ENCODE measurements around the gene AP3M1.
"Not testable (repeated sequence)": the region's sequence is repeated elsewhere in the genome, so short reads cannot be mapped to it uniquely, and the experiment has no call there.

AP3M1 gene

DNA sequence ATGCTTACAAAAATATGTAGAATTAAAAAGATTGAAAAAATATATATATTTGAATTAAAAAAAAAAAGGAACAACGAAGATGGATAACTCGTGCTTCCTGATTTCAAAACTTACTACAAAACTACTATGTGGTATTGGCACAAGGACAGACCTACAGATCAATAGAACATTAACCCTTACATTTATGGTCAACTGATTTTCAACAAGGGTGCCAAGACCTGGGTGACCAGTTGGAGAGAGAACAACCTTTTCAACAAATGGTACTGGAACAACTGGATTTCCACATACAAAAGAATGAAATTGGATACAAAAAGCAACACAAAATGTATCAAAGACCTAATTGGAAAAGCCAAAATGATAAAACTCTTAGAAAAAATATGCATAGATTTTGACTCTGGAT, 10.1 kb downstream of the AP3M1 start:
- H3K27ac ChIP-seq (ENCODE audit: low read depth, low read length): no peak overlapping the region
- no peak overlapping the region for H3K18ac ChIP-seq (ENCODE audit: low read length)
- H2AFZ ChIP-seq (ENCODE audit: insufficient read depth, low read length, poor library complexity): no peak overlapping the region
- H4K91ac ChIP-seq (ENCODE audit: low read depth, low read length): no peak overlapping the region
- peaks cover 8 to 13% of the 10 kb centered on the region in 2 experiments for H3K36me3 ChIP-seq (ENCODE audit: control insufficient read depth in 1 of 2, insufficient read depth in 2 of 2, low read length in 2 of 2)
- no peak overlapping the region for H2BK120ac ChIP-seq (ENCODE audit: insufficient read depth, low read length, poor library complexity)
- no CpG with 5 or more reads among the region's 2 CpGs for WGBS (ENCODE audit: extremely low coverage, insufficient coverage, insufficient read length)
- H3K79me1 ChIP-seq (ENCODE audit: low read length): no peaks in the 10 kb centered on the region
- no peak overlapping the region for H3K14ac ChIP-seq (ENCODE audit: low read length)
- no peak overlapping the region for H4K12ac ChIP-seq (ENCODE audit: low read depth, low read length)
- no peak overlapping the region for H4K8ac ChIP-seq (ENCODE audit: low read depth, low read length)
- no peaks in the 10 kb centered on the region for H3K79me2 ChIP-seq (ENCODE audit: control insufficient read depth, insufficient read depth, low read length, poor library complexity)
- H2BK12ac ChIP-seq (ENCODE audit: low read length): no peak overlapping the region
- no peak overlapping the region for H2BK5ac ChIP-seq (ENCODE audit: low read depth, low read length, poor library complexity)
- no peak overlapping the region for H3K23ac ChIP-seq (ENCODE audit: low read length)
- no peak for DNase-seq
- H3K4ac ChIP-seq (ENCODE audit: low read depth, low read length): no peak overlapping the region
- no peaks in the 10 kb centered on the region for H3K9me3 ChIP-seq (ENCODE audit: insufficient read depth, low read depth, low read length)
- H3K4me2 ChIP-seq (ENCODE audit: low read length): no peak overlapping the region
- no peak overlapping the region for H3K9ac ChIP-seq (ENCODE audit: low read length)
- no peak overlapping the region for H2AK5ac ChIP-seq (ENCODE audit: low read length)
- H3K4me3 ChIP-seq (ENCODE audit: low read depth, low read length): no peak overlapping the region
- H3K27me3 ChIP-seq (ENCODE audit: insufficient read depth, low read length): no peaks in the 10 kb centered on the region
- H3K4me1 ChIP-seq (ENCODE audit: control insufficient read depth in 1 of 2, insufficient read depth in 2 of 2, low read length in 2 of 2): no peaks in the 10 kb centered on the region

DNA sequence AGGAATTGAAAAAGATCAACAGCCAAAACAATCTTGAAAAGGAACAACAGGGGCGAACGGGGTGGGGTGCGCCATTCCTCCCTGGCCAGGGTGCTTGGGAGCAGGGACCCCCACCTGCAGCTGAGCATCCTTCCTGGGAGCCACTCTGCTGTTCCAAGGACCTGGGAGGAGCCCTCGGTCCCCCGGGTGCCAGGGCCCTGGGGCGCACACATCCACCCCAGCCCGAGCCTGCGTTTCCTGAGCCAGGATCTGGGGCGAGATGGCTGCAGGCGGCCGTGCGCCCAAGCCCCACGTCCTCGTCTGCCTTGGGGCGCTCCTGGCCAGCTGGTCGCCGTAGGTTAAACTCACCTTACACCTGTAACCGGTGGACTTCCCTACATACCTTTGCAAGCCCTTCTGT, 10.6 kb downstream of the AP3M1 start:
- Histone ChIP-seq H3K4me1 (ENCODE audit: control insufficient read depth in 1 of 2, insufficient read depth in 2 of 2, low read length in 2 of 2) (no peaks in the 10 kb centered on the region), H3K4me3 (ENCODE audit: low read depth, low read length) (no peak overlapping the region), H3K27ac (ENCODE audit: low read depth, low read length) (no peak overlapping the region), H2BK12ac (ENCODE audit: low read length) (no peak overlapping the region), H4K91ac (ENCODE audit: low read depth, low read length) (no peak overlapping the region), H2AFZ (ENCODE audit: insufficient read depth, low read length, poor library complexity) (no peak overlapping the region), H3K9me3 (ENCODE audit: insufficient read depth, low read depth, low read length) (no peaks in the 10 kb centered on the region), H3K23ac (ENCODE audit: low read length) (no peak overlapping the region), H2BK5ac (ENCODE audit: low read depth, low read length, poor library complexity) (no peak overlapping the region), H3K27me3 (ENCODE audit: insufficient read depth, low read length) (no peaks in the 10 kb centered on the region), H3K79me2 (ENCODE audit: control insufficient read depth, insufficient read depth, low read length, poor library complexity) (no peaks in the 10 kb centered on the region), H4K12ac (ENCODE audit: low read depth, low read length) (no peak overlapping the region), H3K4me2 (ENCODE audit: low read length) (no peak overlapping the region), H3K9ac (ENCODE audit: low read length) (no peak overlapping the region), H2BK120ac (ENCODE audit: insufficient read depth, low read length, poor library complexity) (no peak overlapping the region), H3K14ac (ENCODE audit: low read length) (no peak overlapping the region), H3K18ac (ENCODE audit: low read length) (peak overlapping the region; percentile 18), H3K4ac (ENCODE audit: low read depth, low read length) (peak overlapping the region; percentile 3), H3K36me3 (ENCODE audit: control insufficient read depth in 1 of 2, insufficient read depth in 2 of 2, low read length in 2 of 2) (peaks cover 8 to 13% of the 10 kb centered on the region in 2 experiments), H4K8ac (ENCODE audit: low read depth, low read length) (no peak overlapping the region), H3K79me1 (ENCODE audit: low read length) (no peaks in the 10 kb centered on the region), H2AK5ac (ENCODE audit: low read length) (no peak overlapping the region)
- no CpG with 5 or more reads among the region's 18 CpGs for WGBS (ENCODE audit: extremely low coverage, insufficient coverage, insufficient read length)
- no peak for DNase-seq

DNA sequence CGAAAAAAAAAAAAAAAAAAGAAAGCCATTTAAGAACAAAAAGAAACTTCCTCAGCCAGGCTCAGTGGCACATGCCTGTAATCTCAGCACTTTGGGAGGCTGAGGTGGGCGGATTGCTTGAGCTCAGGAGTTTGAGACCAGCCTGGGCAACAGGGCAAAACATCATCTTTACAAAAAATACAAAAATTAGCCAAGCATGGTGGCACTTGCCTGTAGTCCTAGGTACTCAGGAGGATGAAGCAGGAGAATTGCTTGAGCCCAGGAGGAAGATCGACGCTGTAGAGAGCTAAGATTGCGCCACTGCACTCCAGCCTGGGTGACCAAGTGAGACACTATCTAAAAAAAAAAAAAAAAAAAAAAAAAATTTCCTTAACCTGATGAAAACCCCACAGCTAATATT, 12.0 kb downstream of the AP3M1 start:
- not testable (repeated sequence) for H2BK12ac ChIP-seq (ENCODE audit: low read length); H3K14ac ChIP-seq (ENCODE audit: low read length); H3K79me2 ChIP-seq (ENCODE audit: control insufficient read depth, insufficient read depth, low read length, poor library complexity); H3K4me1 ChIP-seq (ENCODE audit: control insufficient read depth in 1 of 2, insufficient read depth in 2 of 2, low read length in 2 of 2); DNase-seq; H2BK120ac ChIP-seq (ENCODE audit: insufficient read depth, low read length, poor library complexity); H3K79me1 ChIP-seq (ENCODE audit: low read length); H3K4ac ChIP-seq (ENCODE audit: low read depth, low read length); H4K91ac ChIP-seq (ENCODE audit: low read depth, low read length); H3K4me2 ChIP-seq (ENCODE audit: low read length); H2AK5ac ChIP-seq (ENCODE audit: low read length); H3K9ac ChIP-seq (ENCODE audit: low read length); H3K23ac ChIP-seq (ENCODE audit: low read length); H3K27me3 ChIP-seq (ENCODE audit: insufficient read depth, low read length); H4K8ac ChIP-seq (ENCODE audit: low read depth, low read length); H3K4me3 ChIP-seq (ENCODE audit: low read depth, low read length); H3K9me3 ChIP-seq (ENCODE audit: insufficient read depth, low read depth, low read length); H4K12ac ChIP-seq (ENCODE audit: low read depth, low read length); H2BK5ac ChIP-seq (ENCODE audit: low read depth, low read length, poor library complexity); H2AFZ ChIP-seq (ENCODE audit: insufficient read depth, low read length, poor library complexity); H3K18ac ChIP-seq (ENCODE audit: low read length); H3K27ac ChIP-seq (ENCODE audit: low read depth, low read length)
- H3K36me3 ChIP-seq (ENCODE audit: control insufficient read depth in 1 of 2, insufficient read depth in 2 of 2, low read length in 2 of 2): peaks cover 12 to 17% of the 10 kb centered on the region in 2 experiments
- WGBS (ENCODE audit: extremely low coverage, insufficient coverage, insufficient read length): no CpG with 5 or more reads among the region's 5 CpGs

DNA sequence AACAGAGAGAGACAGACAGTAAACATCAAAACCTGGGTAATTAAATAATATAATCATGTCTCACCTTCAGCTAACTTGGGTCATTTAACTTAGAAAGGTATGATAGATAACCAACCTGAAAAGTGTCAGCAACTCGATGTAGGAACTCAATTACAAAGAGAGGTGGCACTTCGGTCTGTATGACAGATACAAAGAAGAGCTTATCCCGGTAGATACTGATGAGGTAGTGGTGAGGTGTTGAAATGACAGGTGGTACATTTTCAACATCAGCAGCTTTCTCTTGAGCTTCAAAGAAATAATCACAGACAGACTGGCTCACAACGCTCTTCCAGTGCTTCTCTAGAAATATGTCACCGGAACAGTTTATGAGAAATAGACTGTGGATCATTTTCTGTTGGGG, 12.6 kb downstream of the AP3M1 start:
- H2BK120ac ChIP-seq (ENCODE audit: insufficient read depth, low read length, poor library complexity): no peak overlapping the region
- no peak overlapping the region for H3K23ac ChIP-seq (ENCODE audit: low read length)
- H4K8ac ChIP-seq (ENCODE audit: low read depth, low read length): no peak overlapping the region
- H3K9ac ChIP-seq (ENCODE audit: low read length): no peak overlapping the region
- no peak overlapping the region for H3K4ac ChIP-seq (ENCODE audit: low read depth, low read length)
- H3K14ac ChIP-seq (ENCODE audit: low read length): no peak overlapping the region
- H2BK12ac ChIP-seq (ENCODE audit: low read length): no peak overlapping the region
- H3K27me3 ChIP-seq (ENCODE audit: insufficient read depth, low read length): no peaks in the 10 kb centered on the region
- no peak overlapping the region for H4K91ac ChIP-seq (ENCODE audit: low read depth, low read length)
- no peaks in the 10 kb centered on the region for H3K4me1 ChIP-seq (ENCODE audit: control insufficient read depth in 1 of 2, insufficient read depth in 2 of 2, low read length in 2 of 2)
- no peak overlapping the region for H3K27ac ChIP-seq (ENCODE audit: low read depth, low read length)
- peaks cover 17 to 19% of the 10 kb centered on the region in 2 experiments for H3K36me3 ChIP-seq (ENCODE audit: control insufficient read depth in 1 of 2, insufficient read depth in 2 of 2, low read length in 2 of 2)
- H2BK5ac ChIP-seq (ENCODE audit: low read depth, low read length, poor library complexity): no peak overlapping the region
- no peak overlapping the region for H3K18ac ChIP-seq (ENCODE audit: low read length)
- H2AK5ac ChIP-seq (ENCODE audit: low read length): no peak overlapping the region
- WGBS (ENCODE audit: extremely low coverage, insufficient coverage, insufficient read length): no CpG with 5 or more reads among the region's 5 CpGs
- no peak overlapping the region for H3K4me3 ChIP-seq (ENCODE audit: low read depth, low read length)
- H3K79me1 ChIP-seq (ENCODE audit: low read length): no peaks in the 10 kb centered on the region
- H3K4me2 ChIP-seq (ENCODE audit: low read length): no peak overlapping the region
- no peaks in the 10 kb centered on the region for H3K9me3 ChIP-seq (ENCODE audit: insufficient read depth, low read depth, low read length)
- no peak overlapping the region for H4K12ac ChIP-seq (ENCODE audit: low read depth, low read length)
- no peak overlapping the region for H2AFZ ChIP-seq (ENCODE audit: insufficient read depth, low read length, poor library complexity)
- no peaks in the 10 kb centered on the region for H3K79me2 ChIP-seq (ENCODE audit: control insufficient read depth, insufficient read depth, low read length, poor library complexity)
- no peak for DNase-seq
